Left lung (tissue), 10 donors: ENCODE results near the gene FRY. TPM values are rescaled to one million over a fixed set of nuclear protein-coding genes. Genes with fewer than 3 reads are reported as not detected.
A peak's percentile ranks its signal among the peaks of the same experiment; 100 is the strongest.

Source experiments
- ATAC-seq: fragments of 200-7000 bp; cut with Tn5 transposase; one replicate; pipeline ENCODE4 v1.9.1; 2020; ENCODE audit warnings: moderate library complexity
- DNase-seq, 4 donors: peaks; one replicate each; pipeline ENCODE4 v3.0.0-alpha.2; 2013 to 2020
- H3K27ac ChIP-seq, 2 donors: fragments of 200-600 bp; sonication (generic) in 1 of 2; one replicate each; pipeline versions ENCODE4 v1.5.0 to v1.8.0; 2020 to 2021
- H3K27me3 ChIP-seq, 2 donors: fragments of 200-600 bp; sonication (generic) in 1 of 2; one replicate each; pipeline versions ENCODE4 v1.5.0 to v1.8.0; 2020 to 2021
- H3K36me3 ChIP-seq, 2 donors: fragments of 200-600 bp; sonication (generic) in 1 of 2; one replicate each; pipeline versions ENCODE4 v1.5.0 to v1.8.0; 2020 to 2021
- H3K4me1 ChIP-seq, 2 donors: fragments of 200-600 bp; one replicate each; pipeline ENCODE4 v1.8.0; 2021
- H3K4me3 ChIP-seq, 2 donors: fragments of 200-600 bp; sonication (generic) in 1 of 2; one replicate each; pipeline versions ENCODE4 v1.5.0 to v1.8.0; 2020 to 2021; ENCODE audit warnings: mild to moderate bottlenecking in 1 of 2
- H3K9me3 ChIP-seq, 2 donors: fragments of 200-600 bp; sonication (generic) in 1 of 2; one replicate each; pipeline versions ENCODE4 v1.5.0 to v1.8.0; 2020 to 2021
- CTCF ChIP-seq, 2 donors: fragments of 200-600 bp; sonication (generic) in 1 of 2; IDR thresholded peaks; one replicate each; pipeline versions ENCODE4 v1.5.0 to v1.8.0; 2021; ENCODE audit warnings: antibody characterized with exemption in 2 of 2
- intact Hi-C, 2 donors: fragments of 100-400 bp; cut with DNase I; formaldehyde crosslinking; loops; one replicate each; pipeline versions ENCODE4 v1.11.2 to v1.14.2; 2022
- polyA plus RNA-seq, 6 donors: library from polyadenylated mRNA; unstranded; fragments of 120-200 nt; gene quantifications; one replicate each; pipeline ENCODE4 v1.2.1, GENCODE V29; 2013; ENCODE audit not compliant: insufficient read length in 6 of 6
- total RNA-seq, 2 donors: library from RNA; stranded (reverse); fragmentation: NEBNext Ultra II Directional; extraction: Animal tissue kit (Norgen Biotek cat#: 25700); gene quantifications; one replicate each; pipeline ENCODE4 v1.2.1, GENCODE V29; 2021
- donor health status: DM: no; HTN: yes; CAD: no.
- donor health status: DM: no; HTN: no; CAD: no.

Gene FRY
- total and polyA plus RNA-seq, 8 donors: 41.6 to 53.4 (median 49.2) TPM

- Histone ChIP-seq H3K4me3 (no peak overlapping the region), H3K36me3 (peaks cover 0 to 48% of the 10 kb centered on the region in 2 donors), H3K9me3 (no peaks in the 10 kb centered on the region), H3K4me1 (no peaks in the 10 kb centered on the region), H3K27me3 (no peaks in the 10 kb centered on the region), H3K27ac (no peak overlapping the region)
- ATAC-seq (no peak), DNase-seq (no peak)
- no peak for TF ChIP-seq CTCF (IDR thresholded peaks at IDR 0.05)
- intact Hi-C loops: no loop called here
Observed at GRCh38 chr13:32222046-32222676, 190.6 kb downstream of the FRY start.

GRCh38 chr13:32224916-32225315, 193.3 kb downstream of the FRY start:
- intact Hi-C loops: no loop called here
- DNase-seq (no peak), ATAC-seq (no peak)
- no peak for TF ChIP-seq CTCF (IDR thresholded peaks at IDR 0.05)
- H3K4me1 ChIP-seq: no peaks in the 10 kb centered on the region
- no peaks in the 10 kb centered on the region for H3K27me3 ChIP-seq
- peak overlapping the region in 1 of 2 donors; percentile 2 for H3K27ac ChIP-seq
- no peak overlapping the region for H3K4me3 ChIP-seq
- H3K36me3 ChIP-seq: peaks cover 0 to 54% of the 10 kb centered on the region in 2 donors
- no peaks in the 10 kb centered on the region for H3K9me3 ChIP-seq

- ATAC-seq (no peak), DNase-seq (no peak)
- TF ChIP-seq CTCF (IDR thresholded peaks at IDR 0.05): no peak
- H3K27ac ChIP-seq: peak overlapping the region in 1 of 2 donors; percentile 2
- no peaks in the 10 kb centered on the region for H3K9me3 ChIP-seq
- no peaks in the 10 kb centered on the region for H3K27me3 ChIP-seq
- no peak overlapping the region for H3K4me3 ChIP-seq
- intact Hi-C loops: no loop called here
- no peaks in the 10 kb centered on the region for H3K4me1 ChIP-seq
- H3K36me3 ChIP-seq: peaks cover 0 to 49% of the 10 kb centered on the region in 2 donors
Observed at GRCh38 chr13:32225481-32225931, 193.9 kb downstream of the FRY start.

GRCh38 chr13:32228330-32229041, 196.9 kb downstream of the FRY start:
- ATAC-seq: no peak
- no peak for TF ChIP-seq CTCF (IDR thresholded peaks at IDR 0.05)
- no peaks in the 10 kb centered on the region for H3K9me3 ChIP-seq

GRCh38 chr13:32229443-32229842, 197.9 kb downstream of the FRY start:
- no peaks in the 10 kb centered on the region for H3K9me3 ChIP-seq
- no peaks in the 10 kb centered on the region for H3K27me3 ChIP-seq
- H3K27ac ChIP-seq: no peak overlapping the region
- ATAC-seq (no peak), DNase-seq (no peak)
- H3K4me1 ChIP-seq: no peaks in the 10 kb centered on the region
- intact Hi-C loops: no loop called here
- TF ChIP-seq CTCF (IDR thresholded peaks at IDR 0.05): no peak
- H3K4me3 ChIP-seq: no peak overlapping the region
- H3K36me3 ChIP-seq: peaks cover 0 to 59% of the 10 kb centered on the region in 2 donors

More at GRCh38 chr13:32228330-32229041, 196.9 kb downstream of the FRY start:
- Histone ChIP-seq H3K4me3 (no peak overlapping the region), H3K27me3 (no peaks in the 10 kb centered on the region), H3K27ac (no peak overlapping the region), H3K36me3 (peaks cover 0 to 65% of the 10 kb centered on the region in 2 donors), H3K4me1 (no peaks in the 10 kb centered on the region)
- no peak for DNase-seq
- intact Hi-C loops: no loop called here
